GM23248 (cell line): ENCODE results near the gene THSD4.

Experiments used
- EZH2 ChIP-seq: fragments of 200-600 bp; sonication (generic); IDR thresholded peaks from 2 replicates; pipeline ENCODE4 v1.6.1; 2018; ENCODE audit warnings: antibody characterized with exemption, mild to moderate bottlenecking; ENCODE audit not compliant: insufficient read depth, poor library complexity, severe bottlenecking
- EZH2phosphoT487 ChIP-seq: fragments of 200-600 bp; sonication (generic); IDR thresholded peaks from 2 replicates; pipeline ENCODE4 v1.6.1; 2018; ENCODE audit warnings: antibody characterized with exemption, moderate library complexity, mild to moderate bottlenecking, low read depth; ENCODE audit not compliant: insufficient read depth

DNA sequence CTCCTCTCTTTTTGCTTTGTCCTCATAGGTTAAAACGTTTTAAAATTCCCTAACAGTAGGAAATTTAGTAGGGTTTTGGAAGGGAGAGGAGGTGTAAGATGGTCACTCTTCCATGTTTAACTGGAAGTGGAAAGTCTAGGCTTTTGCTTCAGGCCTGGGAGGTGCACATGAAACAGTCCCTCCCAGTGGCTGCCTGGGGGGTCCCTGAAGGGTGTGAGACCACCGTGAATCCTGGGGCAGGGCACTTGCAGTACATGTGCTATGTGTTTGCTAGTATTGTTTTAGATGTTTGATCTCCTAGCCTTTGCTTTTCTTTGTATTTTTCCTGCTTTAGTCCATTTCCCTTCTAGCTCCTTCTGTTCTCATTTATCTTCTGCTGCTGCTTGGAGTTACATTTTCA is 178.5 kb downstream of the THSD4 start:
- TF ChIP-seq EZH2 = no peak
- no peak for TF ChIP-seq EZH2phosphoT487
